HG03521 (cell line): ENCODE measurements around the gene GNAO1.

ENCODE experiments used
- ATAC-seq: cut with Tn5 transposase; IDR thresholded peaks from one replicate; pipeline ENCODE4 v1.9.1; 2021; ENCODE audit warnings: mild to moderate bottlenecking, moderate library complexity; ENCODE audit not compliant: unreplicated experiment

Gene GNAO1

DNA sequence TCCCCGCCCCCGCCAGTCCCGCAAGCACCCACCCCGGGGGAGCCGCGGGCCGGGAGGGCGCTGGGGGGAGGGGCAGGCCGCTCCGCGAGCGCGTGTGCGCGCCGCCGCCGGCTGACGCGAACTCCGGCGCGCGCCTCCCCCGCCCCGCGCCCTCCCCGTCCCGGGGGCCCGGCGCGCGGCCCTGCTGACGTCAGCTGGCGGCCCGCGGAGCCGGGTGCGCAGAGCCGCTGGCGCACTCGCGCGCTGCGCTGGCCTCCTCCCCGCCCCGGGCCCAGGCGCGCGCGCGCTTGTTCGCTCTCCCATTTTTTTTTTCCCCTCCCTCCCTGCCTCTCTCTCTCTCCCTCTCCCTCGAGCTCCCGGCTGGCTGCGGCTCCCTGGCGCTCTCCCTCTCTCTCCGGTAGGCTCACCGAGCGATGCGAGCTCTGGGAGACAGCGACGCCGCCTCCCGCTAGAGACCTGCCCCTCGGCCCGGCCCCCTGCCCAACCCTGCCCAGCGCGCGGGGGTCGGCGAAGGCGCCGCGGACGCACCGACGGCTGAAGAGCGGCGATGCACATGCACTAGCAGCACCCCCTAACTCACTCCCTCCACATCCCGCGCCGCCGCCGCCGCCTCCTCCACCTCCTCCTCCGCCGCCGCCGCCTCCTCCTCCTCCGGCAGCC is at the start of gene GNAO1:
TSS of gene GNAO1 (plus strand) at position 334 of the 660 bp plus-strand sequence. CDS start 747 bp downstream, outside the sequence.
- no peak for ATAC-seq

DNA sequence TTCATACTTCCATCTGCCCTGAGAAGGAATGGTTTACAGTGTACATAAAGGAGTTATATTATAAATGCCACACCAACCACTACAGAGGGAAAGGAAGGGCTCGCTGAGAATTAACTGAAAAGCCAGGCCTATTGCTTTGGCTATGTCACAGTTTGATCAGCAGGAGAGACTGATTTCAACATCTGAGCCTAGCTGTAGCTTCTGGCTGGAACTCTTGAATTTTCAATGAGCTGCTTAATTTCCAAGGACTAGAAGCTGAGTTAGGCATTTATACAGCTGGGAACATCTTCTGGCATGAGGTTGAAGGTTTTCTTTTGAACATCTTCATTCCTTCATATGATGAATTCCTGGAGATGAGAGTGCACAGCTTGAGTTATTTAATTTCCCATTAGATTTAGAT is 47.6 kb upstream of the GNAO1 start:
- no peak for ATAC-seq

DNA sequence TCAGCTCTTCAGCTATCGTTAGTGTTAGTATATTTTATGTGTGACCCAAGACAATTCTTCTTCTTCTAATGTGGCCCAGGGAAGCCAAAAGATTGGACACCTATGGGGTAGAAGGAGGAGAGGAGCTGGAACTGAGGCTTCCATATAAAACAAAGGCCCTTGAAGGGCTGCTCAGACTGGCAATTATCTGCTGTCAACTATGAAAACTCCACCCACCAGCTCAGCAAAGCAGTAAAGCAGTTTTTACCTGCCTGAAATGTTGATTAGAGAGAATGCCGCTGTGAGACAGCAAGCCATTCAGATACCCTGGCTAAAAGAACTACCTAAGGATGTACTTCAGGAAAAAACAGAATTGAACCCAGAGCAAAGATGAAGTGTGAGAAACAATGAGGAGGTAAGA is 45.9 kb upstream of the GNAO1 start:
- no peak for ATAC-seq

DNA sequence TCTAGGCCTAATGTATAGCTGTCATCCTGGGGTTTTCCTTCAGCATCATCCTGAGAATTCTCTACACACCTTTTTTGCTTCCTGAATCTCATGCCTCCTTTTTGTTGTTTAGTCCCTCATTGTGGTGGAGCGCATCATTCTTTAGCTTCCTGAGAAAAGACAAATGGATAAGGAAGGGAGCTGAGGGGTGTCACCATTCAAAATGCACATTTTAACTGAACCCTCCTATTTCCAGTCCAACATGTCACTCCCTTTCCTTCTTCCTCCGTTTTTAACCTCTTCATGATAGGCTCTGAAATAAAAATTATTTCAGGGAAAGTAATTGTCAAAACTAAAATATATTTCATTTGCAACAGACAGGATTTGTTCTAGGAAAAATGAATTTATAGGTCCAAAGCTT is 39.7 kb upstream of the GNAO1 start:
- no peak for ATAC-seq

DNA sequence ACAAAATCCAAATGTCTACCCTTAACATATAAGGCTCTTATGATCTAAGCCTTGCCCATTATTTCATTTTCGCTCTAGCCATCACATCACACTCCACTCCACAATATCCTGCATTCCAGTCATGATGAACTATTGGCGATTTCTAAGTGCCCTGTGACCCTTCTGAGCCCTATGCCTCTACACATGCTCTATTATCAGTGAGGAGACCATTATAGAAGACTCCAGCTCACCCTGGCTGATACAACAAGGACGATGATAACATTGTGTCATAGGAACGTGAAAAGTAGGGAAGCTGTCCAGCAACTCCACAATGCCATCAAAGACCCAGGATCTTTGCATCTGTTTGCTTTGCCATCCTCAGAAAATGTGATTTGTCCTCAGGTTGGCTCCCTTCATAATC is 29.6 kb upstream of the GNAO1 start:
- no peak for ATAC-seq

DNA sequence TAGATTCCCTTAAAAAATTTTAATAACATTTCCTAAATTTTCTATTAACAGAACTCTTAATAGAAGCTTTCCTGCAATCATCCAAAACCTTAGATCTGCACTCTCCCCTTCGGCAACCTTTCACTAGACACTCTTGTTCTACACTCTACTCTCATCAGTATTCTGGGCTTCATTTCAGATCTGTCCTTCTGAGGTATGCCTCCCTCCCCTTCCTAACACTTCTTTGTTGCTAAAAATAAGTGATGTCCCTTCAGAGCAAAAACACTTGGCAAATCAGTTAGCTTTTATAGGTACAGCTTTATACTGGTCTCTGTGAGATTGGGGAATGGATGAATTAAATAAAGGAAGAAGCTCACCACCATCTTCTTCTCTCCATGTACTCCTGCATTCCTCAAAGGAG is 28.2 kb upstream of the GNAO1 start:
- no peak for ATAC-seq

DNA sequence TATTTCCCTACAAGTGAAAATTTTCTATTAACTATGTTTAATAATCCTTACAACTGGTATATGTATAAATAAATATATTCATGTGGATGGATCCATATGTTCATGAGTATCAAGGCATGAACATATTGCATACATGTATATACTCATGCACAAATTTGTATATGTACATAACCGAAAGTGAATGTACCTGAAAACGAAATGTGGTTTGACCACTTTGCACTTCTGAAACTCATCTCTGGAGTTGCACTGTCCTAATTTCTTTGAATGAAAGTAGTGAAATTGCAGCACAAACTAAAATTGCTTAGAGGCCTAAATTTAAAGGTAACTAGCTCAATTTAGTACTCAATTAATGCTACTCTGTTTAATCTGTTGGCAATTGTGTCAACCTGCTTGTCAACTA is 27.4 kb upstream of the GNAO1 start:
- no peak for ATAC-seq

DNA sequence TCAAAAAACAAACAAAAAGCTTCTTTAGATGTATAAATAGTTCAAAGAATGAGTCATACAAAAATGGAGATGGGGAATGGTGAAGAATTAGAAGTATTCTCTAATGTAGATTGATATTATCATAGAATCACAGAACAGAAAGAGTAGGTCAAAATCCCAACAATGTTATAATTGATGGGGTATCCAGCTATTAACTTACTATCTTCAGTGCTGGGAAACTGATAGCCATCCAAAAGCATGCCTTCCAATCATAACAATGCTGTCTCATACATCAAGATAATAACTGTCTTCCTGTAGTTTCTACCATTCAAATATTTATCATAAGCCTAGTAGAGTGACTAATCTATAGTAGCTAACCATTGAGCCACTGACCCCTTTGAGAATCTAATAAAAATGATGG is 26.7 kb upstream of the GNAO1 start:
- ATAC-seq: no peak

DNA sequence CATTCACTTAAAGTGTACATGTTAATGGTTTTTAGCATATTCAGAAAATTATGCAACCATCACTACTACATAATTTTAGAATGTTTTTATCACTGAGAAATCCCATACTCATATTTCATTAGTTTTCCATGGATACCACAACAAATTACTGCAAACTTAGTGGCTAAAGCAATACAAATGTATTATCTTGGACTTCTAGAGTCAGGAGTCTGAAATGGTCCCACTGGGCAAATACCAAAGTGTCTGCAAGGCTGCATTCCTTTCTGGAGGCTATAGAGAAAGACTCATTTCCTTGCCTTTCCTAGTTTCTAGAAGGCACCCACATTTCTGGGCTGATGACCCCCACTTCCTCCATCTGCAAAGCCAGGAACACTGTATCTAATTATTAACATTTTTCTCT is 16.9 kb upstream of the GNAO1 start:
- no peak for ATAC-seq

DNA sequence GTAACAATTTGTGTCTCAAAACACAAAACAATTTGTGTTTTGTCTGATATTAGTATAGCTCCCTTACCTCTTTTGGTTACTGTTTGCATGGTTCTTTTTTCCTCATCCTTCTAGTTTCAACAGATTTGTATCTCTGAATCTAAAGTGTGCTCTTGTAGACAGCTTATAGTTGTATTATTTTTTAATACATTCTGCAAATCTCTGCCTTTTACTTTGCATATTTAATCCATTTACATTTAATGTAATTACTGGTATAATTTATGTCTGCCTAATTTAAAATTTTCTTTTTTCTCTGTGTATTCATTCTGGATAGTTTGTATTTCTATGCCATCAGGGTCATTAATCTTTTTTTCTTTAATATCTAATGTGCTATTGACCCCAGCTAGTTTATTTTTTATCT is 9.9 kb upstream of the GNAO1 start:
- no peak for ATAC-seq

DNA sequence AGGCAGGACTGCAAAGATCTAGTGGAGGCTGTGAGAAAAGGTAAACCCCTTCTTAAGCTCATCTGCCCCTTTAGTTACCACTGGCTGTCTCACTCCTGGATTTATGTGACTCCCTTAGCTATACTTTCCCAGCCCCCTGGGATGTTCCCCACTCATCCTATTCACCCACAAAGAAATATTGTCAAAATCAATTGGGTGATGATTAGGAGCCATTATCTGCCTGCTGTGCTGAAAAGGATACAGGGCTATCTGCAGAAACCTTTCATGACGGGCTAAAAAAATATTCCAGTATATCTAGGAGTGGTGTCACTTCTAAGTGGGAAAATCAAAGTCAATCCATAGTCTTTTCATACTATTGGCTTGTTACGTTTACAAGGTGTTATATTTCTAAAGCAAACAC is 8.0 kb upstream of the GNAO1 start:
- no peak for ATAC-seq

DNA sequence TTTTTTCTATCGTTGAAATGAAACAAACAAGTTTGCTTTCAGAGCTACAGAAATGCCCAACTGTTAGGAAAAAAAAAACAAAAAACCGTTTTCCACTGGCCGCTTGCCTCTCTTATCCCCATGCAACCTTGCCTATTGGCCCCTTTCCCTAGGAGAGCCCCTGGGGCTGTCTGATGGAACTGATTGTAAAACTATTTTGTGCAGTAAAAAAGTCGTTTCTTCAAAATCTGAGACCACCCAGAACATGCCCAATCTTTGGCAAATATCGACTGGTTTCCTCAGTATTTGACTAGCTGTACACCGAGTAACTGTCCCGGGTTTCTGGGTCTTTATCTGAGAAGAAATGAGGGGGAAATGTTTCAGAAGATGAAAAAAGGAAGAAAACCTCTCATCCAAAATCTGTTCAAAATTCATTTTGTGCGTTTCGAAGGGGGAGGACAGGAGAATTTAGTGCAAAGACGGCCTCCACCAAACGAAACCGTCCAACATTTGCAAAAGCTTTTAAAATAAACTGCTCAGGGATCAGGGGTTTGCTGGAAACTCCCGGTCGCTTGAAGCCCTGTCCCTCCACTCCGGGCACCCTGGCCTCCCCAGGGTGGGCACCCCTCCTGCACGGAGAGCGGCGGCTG is 1.1 kb upstream of the GNAO1 start:
- no peak for ATAC-seq

DNA sequence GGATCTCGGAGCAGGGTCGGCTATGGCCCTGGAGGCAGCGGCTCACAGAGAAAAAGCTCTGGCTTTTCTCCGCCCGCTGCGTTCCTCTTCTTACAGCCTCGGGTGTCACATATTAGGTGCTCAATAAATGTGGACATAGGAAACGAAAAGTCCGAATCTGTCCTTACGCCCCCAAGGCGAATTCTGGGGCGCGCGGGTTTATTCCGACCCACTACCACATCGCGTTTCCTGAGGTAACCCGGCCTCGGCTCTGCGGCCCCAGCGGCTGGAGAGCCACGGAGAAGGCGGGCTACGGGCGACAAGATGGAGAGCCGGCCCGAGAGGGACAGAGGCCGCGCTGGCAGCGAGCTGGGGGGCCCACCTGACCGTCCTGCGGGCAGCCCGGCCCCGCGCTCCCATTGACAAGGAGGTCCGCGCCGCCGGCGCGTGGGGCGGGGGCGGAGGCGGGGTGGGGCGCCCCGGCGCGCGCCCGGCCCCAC is 573 bp upstream of the GNAO1 start:
- ATAC-seq: no peak

DNA sequence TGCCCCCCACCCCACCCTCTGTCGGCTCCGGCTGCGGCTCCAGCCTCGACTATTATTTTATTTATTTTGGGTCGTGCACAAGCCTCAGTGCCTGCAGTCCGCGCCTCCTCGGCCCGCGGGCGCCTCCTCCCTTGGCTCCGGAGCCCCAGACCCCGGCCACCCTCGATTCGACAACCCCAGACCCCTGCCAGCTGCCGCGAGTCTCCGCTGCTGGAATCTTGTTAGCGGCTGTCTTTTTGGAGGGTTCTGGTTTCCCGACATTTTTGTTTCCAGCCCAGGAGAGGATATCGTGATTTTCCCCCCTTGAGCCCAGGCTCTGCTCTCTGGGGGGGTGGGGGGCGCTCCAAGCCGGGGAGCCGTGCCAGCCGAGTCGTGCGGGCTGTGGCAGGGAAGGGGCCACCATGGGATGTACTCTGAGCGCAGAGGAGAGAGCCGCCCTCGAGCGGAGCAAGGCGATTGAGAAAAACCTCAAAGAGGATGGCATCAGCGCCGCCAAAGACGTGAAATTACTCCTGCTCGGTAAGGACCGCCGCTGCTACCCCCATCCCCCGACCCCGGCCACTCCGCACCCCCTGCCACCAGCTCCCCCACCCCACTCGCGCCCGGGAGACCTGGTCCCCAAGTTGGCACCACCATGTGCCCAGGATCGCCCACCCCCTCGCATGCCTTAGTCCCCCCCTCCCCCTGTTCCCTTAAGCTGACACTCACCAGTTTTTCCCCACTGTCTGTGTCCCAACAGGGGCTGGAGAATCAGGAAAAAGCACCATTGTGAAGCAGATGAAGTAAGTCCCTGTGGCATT is 746 bp downstream of the GNAO1 start:
- no peak for ATAC-seq

DNA sequence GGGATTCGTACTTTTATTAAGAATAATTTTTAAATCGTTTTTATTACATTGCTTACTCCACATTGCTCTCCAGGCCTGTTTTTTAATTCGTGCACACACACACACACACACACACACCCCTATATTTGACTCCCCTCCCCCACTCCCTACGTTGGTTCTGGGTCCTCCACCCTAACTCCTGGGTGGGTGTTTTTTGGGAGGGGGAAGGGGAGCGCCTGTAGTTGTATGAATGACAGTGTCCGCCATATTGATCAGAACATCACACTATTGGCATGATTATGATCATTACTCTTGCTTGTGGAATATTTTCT is 1.3 kb downstream of the GNAO1 start:
- no peak for ATAC-seq

DNA sequence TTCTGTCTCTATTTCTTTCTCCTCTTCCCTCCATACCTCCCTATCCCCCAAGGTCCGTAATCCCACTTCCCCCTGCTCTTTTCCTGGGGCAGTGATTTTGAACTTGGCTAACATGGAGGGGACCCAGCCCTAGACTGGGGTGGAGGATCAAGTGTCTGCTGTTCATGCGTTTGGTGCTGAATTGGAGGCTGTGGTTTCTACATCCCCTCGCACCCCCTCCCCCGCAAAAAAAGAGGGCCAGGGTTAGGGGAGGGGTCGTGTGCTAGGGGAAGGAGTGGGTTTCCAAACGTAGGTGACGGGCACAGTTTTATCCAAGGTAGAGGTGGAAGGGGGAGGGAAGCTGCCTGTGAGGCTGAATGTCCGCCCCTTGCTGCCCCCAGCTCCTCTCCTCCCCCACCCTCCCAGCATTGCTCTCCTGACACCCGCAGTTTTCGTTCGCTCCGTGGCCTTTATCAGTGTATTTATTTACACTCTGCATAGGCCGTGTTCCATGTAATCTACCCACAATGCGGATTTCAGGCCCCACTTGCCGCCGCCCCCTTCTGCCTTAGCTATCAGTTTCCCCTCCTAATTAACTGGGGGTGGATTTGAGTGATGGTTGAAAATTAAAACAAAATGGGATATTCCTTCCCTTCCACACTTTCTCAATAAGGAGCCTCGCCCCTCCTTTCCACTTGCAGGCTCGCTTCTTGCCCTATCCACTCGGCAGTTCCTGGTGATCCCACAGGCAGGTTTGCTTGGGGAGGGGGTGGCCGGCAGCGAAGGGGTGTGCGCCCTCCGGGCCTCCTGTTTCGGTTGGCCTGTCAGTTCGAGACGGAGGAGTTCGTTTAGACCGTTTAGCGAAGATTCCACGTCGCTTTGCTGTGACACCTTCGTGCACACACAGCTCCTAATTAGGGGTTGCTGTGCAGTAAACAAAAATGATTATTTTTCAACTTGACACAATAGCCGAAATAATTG is 2.0 kb downstream of the GNAO1 start:
- no peak for ATAC-seq

DNA sequence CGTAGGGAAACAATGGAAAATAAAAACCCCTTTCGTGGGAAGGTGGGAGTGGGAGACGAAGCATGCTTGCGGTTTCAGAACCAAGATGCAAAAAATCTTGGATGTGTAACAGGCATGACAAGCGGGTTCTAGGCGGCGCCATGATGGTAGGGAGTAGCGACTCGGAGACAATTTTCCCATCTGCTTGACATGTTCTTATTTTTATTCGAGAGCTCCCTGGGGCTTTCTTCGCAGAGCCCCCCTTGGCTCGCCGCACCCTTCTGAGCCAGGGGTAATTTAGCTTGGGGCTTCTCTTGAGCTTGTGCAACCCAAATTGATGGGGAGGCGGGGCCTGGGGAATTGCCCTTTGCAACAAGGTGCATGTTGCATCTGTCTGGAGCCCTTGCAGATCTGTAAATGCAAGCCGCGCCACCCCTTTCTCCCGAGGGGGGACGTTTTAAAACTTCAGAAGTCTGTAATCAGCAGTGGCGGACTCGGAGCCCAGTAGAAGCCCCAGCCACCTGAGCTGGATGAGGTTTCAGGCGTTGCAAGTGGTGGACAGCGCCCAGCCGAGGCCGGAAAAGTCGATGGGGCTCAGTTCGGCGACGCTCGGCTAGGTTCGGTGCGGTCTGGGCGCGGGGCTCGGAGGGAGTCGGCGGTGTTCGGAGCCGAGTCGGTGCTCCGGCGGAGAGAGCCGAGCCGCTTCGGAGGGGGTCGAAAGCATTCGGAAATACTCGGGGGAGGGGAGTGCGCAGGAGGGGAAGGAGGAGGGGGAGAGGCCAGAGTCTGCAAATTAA is 2.9 kb downstream of the GNAO1 start:
- no peak for ATAC-seq

DNA sequence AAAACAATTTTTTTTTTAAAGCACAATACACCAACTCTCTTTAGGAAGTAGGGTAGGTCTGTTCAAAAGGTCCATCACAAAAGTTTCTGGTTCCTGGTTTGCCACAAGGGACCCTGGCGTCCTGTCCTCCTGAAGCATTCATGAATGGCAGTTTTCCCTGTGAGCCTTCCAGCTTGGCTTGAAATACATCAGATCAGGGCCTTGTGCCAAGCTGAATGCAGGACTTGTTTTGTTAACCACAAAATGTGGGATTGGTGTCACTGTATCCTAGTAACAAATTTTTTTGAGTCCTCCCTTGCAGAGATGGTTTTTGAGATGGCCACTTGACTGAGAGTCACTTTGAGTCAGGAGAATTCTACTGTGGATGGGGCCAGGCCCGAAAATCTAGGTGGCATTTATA is 3.9 kb downstream of the GNAO1 start:
- ATAC-seq: no peak

DNA sequence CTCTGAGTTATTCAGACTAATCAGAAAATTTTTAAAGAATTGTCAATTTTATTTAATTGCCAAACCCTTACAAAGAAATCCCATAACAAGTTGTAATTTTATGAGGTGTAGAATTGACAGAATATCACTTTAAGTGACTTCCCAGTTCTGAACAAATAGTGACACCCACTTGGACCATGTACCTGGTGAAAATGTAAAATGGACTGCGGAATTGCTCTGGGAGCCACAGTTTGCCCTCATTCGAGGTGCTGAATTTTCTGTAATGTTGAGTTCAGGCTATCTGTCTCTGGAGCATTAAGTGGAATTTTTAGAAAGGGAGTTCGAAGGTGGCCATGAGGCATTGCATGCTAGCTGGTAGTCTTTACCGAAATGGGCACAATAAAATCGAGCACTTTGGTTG is 5.1 kb downstream of the GNAO1 start:
- ATAC-seq: no peak
